HL-60/S4 (cell line): ENCODE results near the gene IL18BP.

Source experiments
- in situ Hi-C: fragments of 300-500 bp; cut with MboI; formaldehyde crosslinking; loops from 2 replicates; pipeline ENCODE4 v1.14.3; 2022; ENCODE audit warnings: low sequenced_read_pairs

The IL18BP gene

GRCh38 chr11:72010529-72011233 lies 12.0 kb downstream of the IL18BP start:
- in situ Hi-C loops, result no loop called here

- in situ Hi-C loops, result no loop called here
Observed at GRCh38 chr11:72012091-72012630, 13.5 kb downstream of the IL18BP start.

GRCh38 chr11:72012897-72013721 lies 14.4 kb downstream of the IL18BP start:
- in situ Hi-C loops, result no loop called here

- in situ Hi-C loops, result no loop called here
Observed at GRCh38 chr11:72013765-72014711, 15.3 kb downstream of the IL18BP start.

GRCh38 chr11:72014761-72015320 lies 16.1 kb downstream of the IL18BP start:
- in situ Hi-C loops, result no loop called here

- in situ Hi-C loops, result no loop called here
Observed at GRCh38 chr11:72015511-72016061, 16.9 kb downstream of the IL18BP start.

GRCh38 chr11:72018171-72018570 lies 19.5 kb downstream of the IL18BP start:
- in situ Hi-C loops, result no loop called here

- in situ Hi-C loops, result loop anchor here (10.0 kb wide), 1 partner anchor 411 kb away; the partner anchor contains the start of gene CLPB
Observed at GRCh38 chr11:72023335-72023734, 24.6 kb downstream of the IL18BP start.

- in situ Hi-C loops, result loop anchor here (10.0 kb wide), 1 partner anchor 411 kb away; the partner anchor contains the start of gene CLPB
Observed at GRCh38 chr11:72024069-72024754, 25.5 kb downstream of the IL18BP start.

- in situ Hi-C loops, result loop anchor here (10.0 kb wide), 1 partner anchor 409 kb away; the partner anchor contains the start of gene CLPB
Observed at GRCh38 chr11:72026090-72026489, 27.4 kb downstream of the IL18BP start.

GRCh38 chr11:72030472-72031045 lies 31.9 kb downstream of the IL18BP start:
- in situ Hi-C loops, result loop anchor here (10.0 kb wide), 1 partner anchor 114 kb away; no protein-coding TSS in a partner anchor

GRCh38 chr11:72036687-72037086 lies 38.0 kb downstream of the IL18BP start:
- in situ Hi-C loops, result loop anchor here (10.0 kb wide), 1 partner anchor 108 kb away; no protein-coding TSS in a partner anchor

- in situ Hi-C loops, result loop anchor here (10.0 kb wide), 1 partner anchor 107 kb away; no protein-coding TSS in a partner anchor
Observed at GRCh38 chr11:72037554-72038311, 39.0 kb downstream of the IL18BP start.

- in situ Hi-C loops, result loop anchor here (10.0 kb wide), 1 partner anchor 106 kb away; no protein-coding TSS in a partner anchor
Observed at GRCh38 chr11:72038491-72038890, 39.8 kb downstream of the IL18BP start.

GRCh38 chr11:72039031-72039855 lies 40.5 kb downstream of the IL18BP start:
- in situ Hi-C loops, result loop anchor here (10.0 kb wide), 1 partner anchor 106 kb away; no protein-coding TSS in a partner anchor

GRCh38 chr11:72039856-72040401 lies 41.2 kb downstream of the IL18BP start:
- in situ Hi-C loops, result loop anchor here (10.0 kb wide), 1 partner anchor 105 kb away; no protein-coding TSS in a partner anchor
